Caco-2 (cell line): Measurements from ENCODE around the gene MSN. TPM values are rescaled to one million over a fixed set of nuclear protein-coding genes. Genes with fewer than 3 reads are reported as not detected.
"Not testable (repeated sequence)": the region's sequence is repeated elsewhere in the genome, so short reads cannot be mapped to it uniquely, and the experiment has no call there.

Experiments
- BruUV-seq: library from RNA; stranded (reverse); fragments of 400-500 nt; replicated peaks from 2 replicates; lab custom pipeline; 2021; lab: Mats Ljungman, UMichigan
- CTCF ChIA-PET: fragments of 300-600 bp; sonication (Branson Sonifier 250); formaldehyde crosslinking; loops from one replicate; lab custom pipeline; 2022; ENCODE audit warnings: antibody characterized with exemption; lab: Charles Lee
- POLR2A ChIA-PET: fragments of 300-600 bp; sonication (Branson Sonifier 250); formaldehyde crosslinking; loops from one replicate; lab custom pipeline; 2022; ENCODE audit warnings: antibody characterized with exemption; lab: Charles Lee
- DNase-seq, 2 experiments: peaks; one replicate each; pipeline versions ENCODE4 v3.0.0 to v3.0.0-alpha.2; 2020 to 2022
- H3K27me3 ChIP-seq: replicated peaks from 2 replicates; pipeline ENCODE4 v1.6.0; 2011; ENCODE audit warnings: low read length; ENCODE audit not compliant: control insufficient read depth, insufficient read depth
- H3K36me3 ChIP-seq: 2 replicates; pipeline ENCODE4 v1.5.1; 2011; ENCODE audit warnings: low read length; ENCODE audit not compliant: control insufficient read depth, insufficient read depth
- H3K4me1 ChIP-seq: fragments of 250-450 bp; sonication (Bioruptor Pico); 2 replicates; pipeline ENCODE4 v1.5.1; 2020; ENCODE audit warnings: mild to moderate bottlenecking
- H3K4me3 ChIP-seq: 2 replicates; pipeline ENCODE4 v1.5.1; 2011; ENCODE audit warnings: low read depth, mild to moderate bottlenecking, control low read depth, low read length
- H3K9me3 ChIP-seq: fragments of 250-450 bp; sonication (Bioruptor Pico); 2 replicates; pipeline ENCODE4 v1.5.1; 2020; ENCODE audit warnings: mild to moderate bottlenecking, moderate library complexity
- H3K27ac Mint-ChIP-seq: one replicate; pipeline ENCODE4 v1.8.0; 2022; ENCODE audit warnings: mixed read lengths; ENCODE audit not compliant: unreplicated experiment
- H3K27me3 Mint-ChIP-seq: one replicate; pipeline ENCODE4 v1.8.0; 2022; ENCODE audit warnings: mixed read lengths; ENCODE audit not compliant: insufficient read depth, unreplicated experiment
- H3K36me3 Mint-ChIP-seq: one replicate; pipeline ENCODE4 v1.8.0; 2022; ENCODE audit warnings: mild to moderate bottlenecking, mixed read lengths; ENCODE audit not compliant: insufficient read depth, unreplicated experiment
- H3K4me1 Mint-ChIP-seq: one replicate; pipeline ENCODE4 v1.8.0; 2022; ENCODE audit warnings: low read depth, mixed read lengths; ENCODE audit not compliant: unreplicated experiment
- H3K4me3 Mint-ChIP-seq: one replicate; pipeline ENCODE4 v1.8.0; 2022; ENCODE audit warnings: mild to moderate bottlenecking, moderate library complexity, mixed read lengths; ENCODE audit not compliant: unreplicated experiment
- H3K9me3 Mint-ChIP-seq: one replicate; pipeline ENCODE4 v1.8.0; 2022; ENCODE audit warnings: mixed read lengths; ENCODE audit not compliant: unreplicated experiment
- intact Hi-C: fragments of 100-400 bp; cut with micrococcal nuclease; formaldehyde crosslinking; loops from one replicate; pipeline ENCODE4 v1.10.0; 2022; ENCODE audit not compliant: unreplicated experiment
- total RNA-seq: library from RNA; stranded (reverse); gene quantifications from 2 replicates; pipeline ENCODE4 v1.2.3, GENCODE V29; 2022
- TF ChIP-seq, protein P1 (sequence below), 2 experiments: fragments of 200-600 bp in 1 of 2; IDR thresholded peaks; 1 replicate in 1 of 2; 2 replicates in 1 of 2; pipeline versions ENCODE4 v1.5.1 to v1.8.0; 2011 to 2022; ENCODE audit warnings: antibody characterized with exemption in 1 of 2, control low read depth in 1 of 2, inconsistent platforms in 1 of 2, low read depth in 1 of 2, low read length in 1 of 2, mild to moderate bottlenecking in 1 of 2, moderate library complexity in 1 of 2; ENCODE audit not compliant: insufficient read depth in 1 of 2, severe bottlenecking in 1 of 2, unreplicated experiment in 1 of 2

The MSN gene
- total RNA-seq, 1 experiment from 2014 or later: 0.07 TPM

DNA sequence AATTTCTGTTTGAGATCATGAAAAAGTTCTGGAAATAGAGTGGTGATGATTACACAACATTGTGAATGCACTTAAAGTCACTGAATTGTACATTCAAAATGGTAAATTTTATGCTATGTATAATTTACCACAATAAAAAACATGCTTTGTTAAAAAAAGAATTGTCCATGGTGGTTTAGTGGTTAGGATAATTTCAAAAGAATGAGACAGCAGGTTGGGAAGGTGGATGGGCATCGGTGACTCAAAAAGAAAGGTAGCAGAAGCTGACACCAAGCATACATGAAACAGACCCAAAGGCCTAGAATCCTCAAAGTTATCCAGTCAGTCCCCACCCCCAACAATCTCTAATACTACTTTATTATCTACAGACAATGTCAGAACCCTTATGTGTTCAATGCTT, 91.1 kb downstream of the MSN start:
- no peaks in the 10 kb centered on the region for H3K27me3 Mint-ChIP-seq
- no peaks in the 10 kb centered on the region for H3K9me3 ChIP-seq
- no peak overlapping the region for H3K4me3 ChIP-seq
- TF ChIP-seq, protein P1, sequence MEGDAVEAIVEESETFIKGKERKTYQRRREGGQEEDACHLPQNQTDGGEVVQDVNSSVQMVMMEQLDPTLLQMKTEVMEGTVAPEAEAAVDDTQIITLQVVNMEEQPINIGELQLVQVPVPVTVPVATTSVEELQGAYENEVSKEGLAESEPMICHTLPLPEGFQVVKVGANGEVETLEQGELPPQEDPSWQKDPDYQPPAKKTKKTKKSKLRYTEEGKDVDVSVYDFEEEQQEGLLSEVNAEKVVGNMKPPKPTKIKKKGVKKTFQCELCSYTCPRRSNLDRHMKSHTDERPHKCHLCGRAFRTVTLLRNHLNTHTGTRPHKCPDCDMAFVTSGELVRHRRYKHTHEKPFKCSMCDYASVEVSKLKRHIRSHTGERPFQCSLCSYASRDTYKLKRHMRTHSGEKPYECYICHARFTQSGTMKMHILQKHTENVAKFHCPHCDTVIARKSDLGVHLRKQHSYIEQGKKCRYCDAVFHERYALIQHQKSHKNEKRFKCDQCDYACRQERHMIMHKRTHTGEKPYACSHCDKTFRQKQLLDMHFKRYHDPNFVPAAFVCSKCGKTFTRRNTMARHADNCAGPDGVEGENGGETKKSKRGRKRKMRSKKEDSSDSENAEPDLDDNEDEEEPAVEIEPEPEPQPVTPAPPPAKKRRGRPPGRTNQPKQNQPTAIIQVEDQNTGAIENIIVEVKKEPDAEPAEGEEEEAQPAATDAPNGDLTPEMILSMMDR (IDR thresholded peaks at IDR 0.05; ENCODE audit: insufficient read depth in 1 of 2, low read depth in 1 of 2, low read length in 1 of 2, severe bottlenecking in 1 of 2, unreplicated experiment in 1 of 2): no peak
- ChIA-PET POLR2A (no interaction called here), CTCF (no interaction called here)
- H3K36me3 ChIP-seq: no peaks in the 10 kb centered on the region
- H3K9me3 Mint-ChIP-seq: no peaks in the 10 kb centered on the region
- H3K4me1 Mint-ChIP-seq: no peaks in the 10 kb centered on the region
- no peak overlapping the region for H3K4me3 Mint-ChIP-seq
- H3K27me3 ChIP-seq: no peaks in the 10 kb centered on the region
- intact Hi-C loops: no loop called here
- H3K27ac Mint-ChIP-seq: no peak overlapping the region
- BruUV-seq: no TSS peak
- no peaks in the 10 kb centered on the region for H3K36me3 Mint-ChIP-seq
- no peaks in the 10 kb centered on the region for H3K4me1 ChIP-seq
- DNase-seq: no peak

DNA sequence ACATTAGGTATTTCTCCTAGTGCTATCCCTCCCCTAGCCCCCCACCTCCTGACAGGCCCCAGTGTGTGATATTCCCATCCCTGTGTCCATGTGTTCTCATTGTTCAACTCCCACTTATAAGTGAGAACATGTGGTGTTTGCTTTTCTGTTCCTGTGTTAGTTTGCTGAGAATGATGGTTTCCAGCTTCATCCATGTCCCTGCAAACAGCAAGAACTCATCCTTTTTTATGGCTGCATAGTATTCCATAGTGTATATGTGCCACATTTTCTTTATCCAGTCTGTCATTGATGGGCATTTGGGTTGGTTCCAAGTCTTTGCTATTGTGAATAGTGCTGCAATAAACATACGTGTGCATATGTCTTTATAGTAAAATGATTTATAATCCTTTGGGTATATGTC, 92.1 kb downstream of the MSN start:
- H3K4me3 Mint-ChIP-seq, H3K27ac Mint-ChIP-seq, H3K4me1 Mint-ChIP-seq, H3K9me3 ChIP-seq, intact Hi-C loops, H3K9me3 Mint-ChIP-seq, H3K4me1 ChIP-seq, H3K36me3 Mint-ChIP-seq, DNase-seq, H3K27me3 Mint-ChIP-seq, BruUV-seq, H3K36me3 ChIP-seq, CTCF ChIA-PET, POLR2A ChIA-PET, H3K4me3 ChIP-seq, H3K27me3 ChIP-seq: not testable (repeated sequence)

DNA sequence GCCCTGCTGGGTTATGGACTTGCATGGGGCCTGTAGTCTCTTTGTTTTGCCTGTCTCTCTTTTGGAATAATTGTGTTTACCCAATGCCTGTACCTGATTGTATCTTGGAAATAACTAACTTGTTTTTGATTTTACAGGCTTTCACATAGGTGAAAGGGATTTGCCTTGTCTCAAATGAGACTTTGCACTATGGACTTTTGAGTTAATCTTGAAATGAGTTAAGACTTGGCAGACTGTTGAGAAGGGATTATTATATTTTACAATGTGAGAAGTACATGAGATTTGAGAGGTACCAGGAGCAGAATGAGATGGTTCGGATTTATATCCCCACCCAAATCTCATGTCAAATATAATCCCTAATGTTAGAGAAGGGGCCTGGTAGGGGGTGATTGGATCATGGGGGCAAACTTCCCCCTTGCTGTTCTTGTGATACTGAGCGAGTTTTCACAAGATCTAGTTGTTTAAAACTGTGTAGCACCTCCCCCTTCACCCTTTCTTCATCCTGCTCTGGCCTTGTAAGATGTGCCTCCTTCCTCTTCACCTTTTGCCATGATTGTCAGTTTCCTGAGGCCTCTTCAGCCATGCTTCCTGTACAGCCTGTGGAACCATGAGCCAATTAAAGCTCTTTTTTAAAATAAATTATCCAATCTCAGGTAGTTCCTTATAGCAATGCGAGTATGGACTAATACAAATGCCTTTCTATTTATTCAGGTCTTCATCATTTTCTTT, 102.3 kb downstream of the MSN start:
- Histone ChIP-seq H3K27me3 (no peaks in the 10 kb centered on the region), H3K4me3 (no peak overlapping the region), H3K4me1 (no peaks in the 10 kb centered on the region), H3K36me3 (no peaks in the 10 kb centered on the region), H3K9me3 (no peaks in the 10 kb centered on the region)
- DNase-seq: no peak
- H3K9me3 Mint-ChIP-seq: no peaks in the 10 kb centered on the region
- CTCF ChIA-PET: no interaction called here
- H3K4me1 Mint-ChIP-seq: no peaks in the 10 kb centered on the region
- H3K4me3 Mint-ChIP-seq: no peak overlapping the region
- intact Hi-C loops: no loop called here
- H3K27ac Mint-ChIP-seq: no peak overlapping the region
- TF ChIP-seq, protein P1 (IDR thresholded peaks at IDR 0.05; ENCODE audit: insufficient read depth in 1 of 2, low read depth in 1 of 2, low read length in 1 of 2, severe bottlenecking in 1 of 2, unreplicated experiment in 1 of 2): no peak
- BruUV-seq: no TSS peak
- POLR2A ChIA-PET: no interaction called here
- H3K27me3 Mint-ChIP-seq: no peaks in the 10 kb centered on the region
- no peaks in the 10 kb centered on the region for H3K36me3 Mint-ChIP-seq
